Neuronal stem cell (in vitro differentiated cells): Measurements from ENCODE around the gene CDCA7L.
"Not testable (repeated sequence)": the region's sequence is repeated elsewhere in the genome, so short reads cannot be mapped to it uniquely, and the experiment has no call there.

ENCODE experiments used
- DNase-seq: peaks from one replicate; pipeline ENCODE4 v3.0.0-alpha.2; 2013; ENCODE audit warnings: low spot score
- H2AFZ ChIP-seq: one replicate; pipeline ENCODE4 v1.6.1; 2013; ENCODE audit warnings: mild to moderate bottlenecking, low read length, inconsistent platforms
- H2AK5ac ChIP-seq: 2 replicates; pipeline ENCODE4 v1.6.1; 2013; ENCODE audit warnings: low read depth, mild to moderate bottlenecking, inconsistent platforms, low read length, moderate library complexity, mixed read lengths
- H2BK120ac ChIP-seq: 2 replicates; pipeline ENCODE4 v1.6.1; 2013; ENCODE audit warnings: low read depth, mild to moderate bottlenecking, inconsistent platforms, low read length, moderate library complexity, mixed read lengths
- H2BK12ac ChIP-seq: one replicate; pipeline ENCODE4 v1.6.1; 2013; ENCODE audit warnings: low read length, inconsistent platforms
- H2BK15ac ChIP-seq: 2 replicates; pipeline ENCODE4 v1.6.1; 2013; ENCODE audit warnings: mild to moderate bottlenecking, low read length, inconsistent platforms, mixed read lengths
- H2BK5ac ChIP-seq: one replicate; pipeline ENCODE4 v1.6.1; 2013; ENCODE audit warnings: inconsistent platforms, mild to moderate bottlenecking, low read length, moderate library complexity
- H3K14ac ChIP-seq: one replicate; pipeline ENCODE4 v1.6.1; 2013; ENCODE audit warnings: low read length, inconsistent platforms
- H3K18ac ChIP-seq: 2 replicates; pipeline ENCODE4 v1.6.1; 2013; ENCODE audit warnings: low read length, inconsistent platforms
- H3K23ac ChIP-seq: 2 replicates; pipeline ENCODE4 v1.6.1; 2013; ENCODE audit warnings: low read depth, mild to moderate bottlenecking, mixed read lengths, low read length, inconsistent platforms; ENCODE audit not compliant: poor library complexity
- H3K27ac ChIP-seq: replicated peaks from 3 replicates; pipeline ENCODE4 v1.5.1; 2013; ENCODE audit warnings: low read length, inconsistent platforms
- H3K27me3 ChIP-seq, 3 experiments: 2 replicates each; pipeline ENCODE4 v1.6.1; 2013; ENCODE audit warnings: low read length in 3 of 3, mild to moderate bottlenecking in 2 of 3, inconsistent platforms in 1 of 3, low read depth in 1 of 3, mixed read lengths in 1 of 3, moderate library complexity in 1 of 3; ENCODE audit not compliant: control insufficient read depth in 3 of 3, insufficient read depth in 3 of 3
- H3K36me3 ChIP-seq, 2 donors: replicated peaks in 1 of 2; 2 replicates each; pipeline ENCODE4 v1.6.1; 2013; ENCODE audit warnings: low read length in 2 of 2; ENCODE audit not compliant: control insufficient read depth in 2 of 2, insufficient read depth in 2 of 2
- H3K4ac ChIP-seq: 2 replicates; pipeline ENCODE4 v1.6.1; 2013; ENCODE audit warnings: inconsistent platforms, mild to moderate bottlenecking, low read length, moderate library complexity
- H3K4me1 ChIP-seq, 2 donors: 1 replicate in 1 of 2; 2 replicates in 1 of 2; pipeline ENCODE4 v1.6.1; 2013; ENCODE audit warnings: low read length in 2 of 2, low read depth in 1 of 2; ENCODE audit not compliant: control insufficient read depth in 2 of 2, insufficient read depth in 1 of 2
- H3K4me2 ChIP-seq: one replicate; pipeline ENCODE4 v1.6.1; 2013; ENCODE audit warnings: mild to moderate bottlenecking, low read length, inconsistent platforms; ENCODE audit not compliant: insufficient read depth, poor library complexity, severe bottlenecking
- H3K4me3 ChIP-seq, 2 donors: 2 replicates each; pipeline ENCODE4 v1.5.1; 2013; ENCODE audit warnings: low read length in 2 of 2, mild to moderate bottlenecking in 2 of 2, inconsistent platforms in 1 of 2, moderate library complexity in 1 of 2
- H3K79me1 ChIP-seq: one replicate; pipeline ENCODE4 v1.6.1; 2013; ENCODE audit warnings: low read depth, mild to moderate bottlenecking, inconsistent platforms, low read length, moderate library complexity
- H3K9ac ChIP-seq: one replicate; pipeline ENCODE4 v1.6.1; 2013; ENCODE audit warnings: mild to moderate bottlenecking, low read depth, low read length, inconsistent platforms; ENCODE audit not compliant: poor library complexity
- H3K9me3 ChIP-seq, 2 donors: replicated peaks in 1 of 2; 2 replicates each; pipeline versions ENCODE3 to v1.6.1; 2013; ENCODE audit warnings: low read length in 2 of 2, mild to moderate bottlenecking in 2 of 2, inconsistent platforms in 1 of 2, low read depth in 1 of 2, mixed read lengths in 1 of 2, moderate library complexity in 1 of 2; ENCODE audit not compliant: control insufficient read depth in 2 of 2, insufficient read depth in 1 of 2
- H4K8ac ChIP-seq: one replicate; pipeline ENCODE4 v1.6.1; 2013; ENCODE audit warnings: low read depth, mild to moderate bottlenecking, inconsistent platforms, low read length, moderate library complexity
- H4K91ac ChIP-seq: one replicate; pipeline ENCODE4 v1.6.1; 2013; ENCODE audit warnings: low read length, low read depth, mild to moderate bottlenecking, inconsistent platforms; ENCODE audit not compliant: poor library complexity
- WGBS, 2 donors: extraction: QIAGEN DNeasy Blood & Tissue Kit; methylation state at CpG; one replicate each; pipeline ENCODE4 v1.1.7; 2013; ENCODE audit warnings: missing lambda C conversion rate in 2 of 2, mixed read lengths in 1 of 2; ENCODE audit not compliant: insufficient read length in 2 of 2, insufficient replicate concordance in 1 of 2; ENCODE audit errors: extremely low coverage in 2 of 2; 5-methylcytosine and 5-hydroxymethylcytosine counted together

Gene CDCA7L

DNA sequence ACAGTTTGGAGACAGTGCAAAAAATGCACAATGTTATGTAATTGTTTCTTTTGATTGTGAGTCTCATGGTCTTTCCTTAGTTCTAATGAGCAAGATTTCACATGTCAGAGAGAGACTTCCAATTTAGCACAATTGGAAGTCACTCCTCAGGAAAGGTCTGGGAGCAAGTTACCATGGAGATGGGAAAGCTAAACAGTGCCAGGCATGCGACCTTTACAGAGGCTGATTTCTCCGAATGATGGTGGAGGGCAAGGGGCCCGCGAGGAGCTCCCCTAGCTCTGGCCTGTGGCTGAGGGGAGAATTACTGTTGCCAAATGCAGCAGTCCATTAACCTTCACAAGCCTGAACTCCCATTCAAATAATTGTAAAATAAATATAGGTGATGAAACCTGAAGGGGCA is 59.3 kb downstream of the CDCA7L start:
- no peak overlapping the region for H2AFZ ChIP-seq
- H3K36me3 ChIP-seq, result no peaks in the 10 kb centered on the region
- H4K8ac ChIP-seq, result no peak overlapping the region
- H2BK15ac ChIP-seq, result no peak overlapping the region
- DNase-seq, result peak; percentile 51
- H2BK12ac ChIP-seq, result no peak overlapping the region
- no CpG with 5 or more reads among the region's 4 CpGs for WGBS, 2 donors
- peaks cover 7 to 22% of the 10 kb centered on the region in 2 donors for H3K4me1 ChIP-seq
- no peak overlapping the region for H2BK5ac ChIP-seq
- H3K4ac ChIP-seq, result no peak overlapping the region
- no peak overlapping the region for H2BK120ac ChIP-seq
- no peak overlapping the region for H3K14ac ChIP-seq
- H3K23ac ChIP-seq, result no peak overlapping the region
- no peak overlapping the region for H4K91ac ChIP-seq
- no peaks in the 10 kb centered on the region for H3K27me3 ChIP-seq
- H3K18ac ChIP-seq, result no peak overlapping the region
- no peak overlapping the region for H2AK5ac ChIP-seq
- H3K79me1 ChIP-seq, result no peaks in the 10 kb centered on the region
- H3K4me3 ChIP-seq, result no peak overlapping the region
- H3K9me3 ChIP-seq, result no peaks in the 10 kb centered on the region
- H3K9ac ChIP-seq, result no peak overlapping the region
- H3K27ac ChIP-seq, result no peak overlapping the region
- H3K4me2 ChIP-seq, result no peak overlapping the region

DNA sequence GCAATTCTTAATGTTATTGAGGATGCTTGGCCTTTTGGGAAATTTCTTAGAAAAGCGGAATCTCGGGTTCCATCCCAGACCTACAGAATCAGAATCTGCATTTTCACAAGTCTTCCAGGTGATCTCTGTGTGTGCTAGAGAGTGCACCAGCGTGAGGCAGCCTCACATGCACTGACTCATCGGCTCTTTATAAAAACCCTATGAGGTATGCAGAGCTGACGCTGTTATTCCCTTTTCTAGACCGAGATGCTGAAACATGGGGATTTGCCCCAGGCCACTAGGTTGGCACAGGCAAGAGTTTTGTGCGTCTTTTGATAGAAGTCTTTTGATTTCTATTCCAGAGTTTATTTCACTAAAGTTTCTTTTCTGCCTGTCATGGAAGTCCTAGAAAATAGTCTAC is 61.2 kb downstream of the CDCA7L start:
- Histone ChIP-seq H3K27ac (no peak overlapping the region), H2BK120ac (no peak overlapping the region), H3K23ac (no peak overlapping the region), H2BK12ac (no peak overlapping the region), H3K9me3 (no peaks in the 10 kb centered on the region), H3K4me3 (no peak overlapping the region), H3K36me3 (no peaks in the 10 kb centered on the region), H3K79me1 (no peaks in the 10 kb centered on the region), H3K4me2 (no peak overlapping the region), H3K27me3 (no peaks in the 10 kb centered on the region), H3K4ac (no peak overlapping the region), H2BK5ac (no peak overlapping the region), H3K18ac (no peak overlapping the region), H3K4me1 (peaks cover 7 to 22% of the 10 kb centered on the region in 2 donors), H4K91ac (no peak overlapping the region), H2AFZ (no peak overlapping the region), H3K9ac (no peak overlapping the region), H4K8ac (no peak overlapping the region), H2BK15ac (no peak overlapping the region), H2AK5ac (no peak overlapping the region), H3K14ac (no peak overlapping the region)
- no CpG with 5 or more reads among the region's 7 CpGs for WGBS, 2 donors
- no peak for DNase-seq

DNA sequence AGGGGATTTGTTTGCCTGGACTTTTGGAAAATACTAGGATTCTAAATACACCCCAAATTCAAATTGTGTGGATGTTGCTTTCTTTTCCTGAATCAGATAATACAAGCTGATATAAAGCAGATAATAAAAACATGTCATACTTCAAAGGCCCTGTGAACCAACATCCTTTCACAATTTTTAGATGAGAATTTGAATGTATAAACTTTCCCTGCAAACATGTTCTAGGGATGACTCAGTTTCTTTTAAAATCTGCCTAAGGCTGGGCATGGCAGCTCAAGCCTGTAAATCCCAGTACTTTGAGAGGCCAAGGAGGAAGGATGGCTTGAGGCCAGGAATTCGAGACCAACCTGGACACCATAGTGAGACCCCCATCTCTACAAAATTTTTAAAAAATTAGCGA is 62.2 kb downstream of the CDCA7L start:
- H3K4ac ChIP-seq, H4K91ac ChIP-seq, H3K14ac ChIP-seq, H3K36me3 ChIP-seq, H2BK12ac ChIP-seq, H2BK5ac ChIP-seq, H2BK120ac ChIP-seq, H2BK15ac ChIP-seq, H3K4me3 ChIP-seq, H3K18ac ChIP-seq, DNase-seq, H2AFZ ChIP-seq, H4K8ac ChIP-seq, H2AK5ac ChIP-seq, H3K9me3 ChIP-seq, H3K23ac ChIP-seq, H3K27me3 ChIP-seq, H3K27ac ChIP-seq, H3K4me2 ChIP-seq, H3K9ac ChIP-seq, H3K79me1 ChIP-seq: not testable (repeated sequence)
- WGBS, 2 donors, result no CpG with 5 or more reads among the region's 2 CpGs
- peaks cover 7 to 22% of the 10 kb centered on the region in 2 donors for H3K4me1 ChIP-seq

DNA sequence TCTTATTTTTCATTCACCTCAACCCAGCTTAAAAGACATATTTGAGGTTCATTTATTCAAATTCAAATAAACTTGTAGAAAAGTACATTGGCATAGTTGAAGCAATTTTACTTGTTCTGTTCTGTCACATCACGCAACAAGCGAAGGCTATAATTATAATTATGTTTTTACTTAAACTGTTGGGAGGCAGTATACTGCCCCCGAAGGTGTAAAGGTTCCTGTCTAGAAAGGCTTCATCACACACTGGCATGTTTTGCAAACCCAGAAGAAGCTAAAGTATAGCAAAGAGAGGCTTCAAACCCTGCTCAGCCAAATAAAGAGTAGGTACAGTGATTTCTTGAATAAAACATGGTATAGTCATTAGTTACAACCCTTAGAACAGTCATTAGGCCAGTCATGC is 62.6 kb downstream of the CDCA7L start:
- Histone ChIP-seq H3K27me3 (no peaks in the 10 kb centered on the region), H4K8ac (no peak overlapping the region), H3K9me3 (no peaks in the 10 kb centered on the region), H3K14ac (no peak overlapping the region), H2AK5ac (no peak overlapping the region), H3K4me3 (no peak overlapping the region), H3K18ac (no peak overlapping the region), H3K36me3 (no peaks in the 10 kb centered on the region), H2BK5ac (no peak overlapping the region), H2AFZ (no peak overlapping the region), H3K4me2 (no peak overlapping the region), H2BK12ac (no peak overlapping the region), H3K23ac (no peak overlapping the region), H3K4ac (no peak overlapping the region), H3K9ac (no peak overlapping the region), H2BK120ac (no peak overlapping the region), H3K4me1 (peaks cover 7 to 22% of the 10 kb centered on the region in 2 donors), H3K27ac (no peak overlapping the region), H3K79me1 (no peaks in the 10 kb centered on the region), H2BK15ac (no peak overlapping the region), H4K91ac (no peak overlapping the region)
- WGBS, 2 donors, result no CpG with 5 or more reads among the region's 3 CpGs
- DNase-seq, result no peak
